ENCODE results near the gene ZNF500.
A peak's percentile ranks its signal among the peaks of the same experiment; 100 is the strongest.

The ZNF500 gene

DNA sequence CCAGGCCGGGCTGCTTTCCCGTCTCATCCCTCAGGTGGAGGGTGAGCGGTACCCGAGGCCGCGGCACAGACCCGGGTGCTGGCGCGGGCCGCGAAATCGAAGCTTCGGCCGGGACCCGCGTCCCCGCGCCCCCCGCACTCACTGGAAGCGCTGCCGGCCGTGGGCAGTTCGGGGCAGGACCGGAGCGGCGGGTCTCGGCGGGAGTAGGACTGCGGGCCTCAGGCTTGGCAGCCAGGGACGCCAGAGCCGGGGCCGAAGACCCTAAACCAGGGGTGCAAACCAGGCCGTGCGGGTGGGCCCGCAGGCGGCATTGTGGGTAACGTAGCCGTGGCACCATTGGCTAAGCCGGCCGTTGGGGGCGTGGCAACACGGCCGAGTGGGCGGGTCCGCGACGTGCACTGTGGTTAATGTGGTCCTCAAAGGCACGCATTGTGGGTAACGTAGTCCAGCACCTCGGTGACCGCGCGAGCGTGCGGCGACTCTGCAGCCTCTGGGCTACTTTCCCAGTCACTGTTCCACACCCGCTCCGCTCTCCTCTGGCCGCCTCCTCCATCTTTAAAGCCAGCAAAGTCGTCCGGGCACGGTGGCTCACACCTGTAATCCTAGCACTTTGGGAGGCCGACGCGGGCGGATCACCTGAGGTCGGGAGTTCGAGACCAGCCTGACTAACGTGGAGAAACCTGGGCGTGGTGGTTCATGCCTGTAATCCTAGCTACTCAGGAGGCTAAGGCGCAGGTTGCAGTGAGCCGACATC lies at the start of gene ZNF500:
Gene ZNF500 (minus strand): TSS at position 288 of the 754 bp plus-strand sequence. CDS start 1,184 bp downstream, outside the sequence.
- peak; percentile 84 for ATAC-seq
- DNase-seq: peak; percentile 97

- ATAC-seq (no peak), DNase-seq (no peak)
These were observed 47.7 kb upstream of the ZNF500 start for GRCh38 chr16:4814542-4815173.

DNA sequence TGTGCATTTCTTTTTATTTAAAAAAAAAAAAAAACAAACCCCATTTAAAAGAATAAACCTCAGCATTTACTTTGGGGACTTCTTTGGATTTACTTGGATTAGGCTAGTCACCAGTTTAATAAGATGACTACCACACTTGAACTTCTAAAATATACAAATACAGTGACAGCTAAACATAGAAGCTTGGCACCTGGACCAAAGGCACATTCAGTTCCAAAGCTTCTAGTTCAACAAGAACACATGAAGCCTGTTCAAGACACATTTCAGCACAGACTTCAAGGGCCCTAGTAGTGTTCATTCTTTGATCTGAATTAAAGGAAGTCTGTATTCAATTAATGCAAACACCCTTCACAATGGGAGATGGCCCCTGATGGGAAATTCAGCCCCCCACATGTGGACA lies 47.1 kb upstream of the ZNF500 start:
- no peak for DNase-seq
- no peak for ATAC-seq

- no peak for ATAC-seq
- DNase-seq: no peak
These were observed 46.5 kb upstream of the ZNF500 start for GRCh38 chr16:4813251-4814003.

GRCh38 chr16:4811773-4812172 lies 44.8 kb upstream of the ZNF500 start:
- DNase-seq (no peak), ATAC-seq (no peak)

GRCh38 chr16:4811242-4811641 lies 44.3 kb upstream of the ZNF500 start:
- ATAC-seq (no peak), DNase-seq (no peak)

DNA sequence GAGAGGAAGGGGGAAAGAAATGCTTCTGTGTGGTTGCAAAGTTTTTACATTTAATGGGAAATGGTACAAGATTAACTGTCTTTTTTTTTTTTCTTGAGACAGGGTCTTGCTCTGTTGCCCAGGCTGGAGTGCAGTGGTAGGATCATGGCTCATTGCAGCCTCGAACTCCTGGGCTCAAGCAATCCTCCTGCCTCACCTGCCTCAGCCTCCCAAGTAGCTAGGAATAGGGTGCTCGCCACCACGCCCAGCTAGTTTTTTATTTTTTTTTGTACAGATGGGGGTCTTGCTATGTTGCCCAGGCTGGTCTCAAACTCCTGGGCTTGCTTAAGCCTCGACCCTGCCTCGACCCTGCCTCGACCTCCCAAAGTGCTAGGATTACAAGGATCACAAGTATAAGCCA lies 39.3 kb upstream of the ZNF500 start:
- no peak for ATAC-seq
- DNase-seq: no peak

GRCh38 chr16:4805231-4805630 lies 38.3 kb upstream of the ZNF500 start:
- DNase-seq (no peak), ATAC-seq (no peak)

- no peak for ATAC-seq
- no peak for DNase-seq
These were observed 37.2 kb upstream of the ZNF500 start for GRCh38 chr16:4803898-4804762.

DNA sequence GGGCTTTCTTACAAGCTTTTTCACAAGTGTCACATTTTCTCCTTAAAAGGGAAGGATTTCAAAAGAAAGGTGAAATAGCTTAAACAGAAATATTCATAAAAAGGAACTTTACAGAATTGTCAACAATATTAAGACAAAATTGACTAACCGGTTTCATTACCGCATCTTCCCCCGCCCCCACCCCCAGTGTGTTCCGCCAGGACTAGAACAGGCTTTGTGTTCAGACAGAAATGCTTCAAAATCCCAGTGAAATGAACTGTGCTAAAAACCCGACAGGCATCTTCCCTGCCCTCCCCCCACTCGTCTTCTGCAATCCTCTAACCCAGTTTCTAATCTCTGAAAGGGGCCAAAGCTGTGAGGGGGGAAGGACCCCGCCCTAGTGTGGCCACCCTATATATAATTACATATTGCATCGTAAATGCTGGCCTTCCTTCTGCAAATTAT lies 36.5 kb upstream of the ZNF500 start:
- DNase-seq: no peak
- no peak for ATAC-seq

- peak; percentile 97 for ATAC-seq
- DNase-seq: peak; percentile 92
These were observed 35.8 kb upstream of the ZNF500 start for GRCh38 chr16:4802659-4803287.

GRCh38 chr16:4801962-4802658 lies 35.1 kb upstream of the ZNF500 start, which contains the start of gene ROGDI:
Gene ROGDI (minus strand): TSS chr16:4802633. CDS start chr16:4802571, 62 bp downstream.
- DNase-seq: peak; percentile 72

GRCh38 chr16:4801051-4801961 lies 34.3 kb upstream of the ZNF500 start:
- ATAC-seq (no peak), DNase-seq (no peak)

More at GRCh38 chr16:4801962-4802658, 35.1 kb upstream of the ZNF500 start, which contains the start of gene ROGDI:
- peak; percentile 57 for ATAC-seq

DNA sequence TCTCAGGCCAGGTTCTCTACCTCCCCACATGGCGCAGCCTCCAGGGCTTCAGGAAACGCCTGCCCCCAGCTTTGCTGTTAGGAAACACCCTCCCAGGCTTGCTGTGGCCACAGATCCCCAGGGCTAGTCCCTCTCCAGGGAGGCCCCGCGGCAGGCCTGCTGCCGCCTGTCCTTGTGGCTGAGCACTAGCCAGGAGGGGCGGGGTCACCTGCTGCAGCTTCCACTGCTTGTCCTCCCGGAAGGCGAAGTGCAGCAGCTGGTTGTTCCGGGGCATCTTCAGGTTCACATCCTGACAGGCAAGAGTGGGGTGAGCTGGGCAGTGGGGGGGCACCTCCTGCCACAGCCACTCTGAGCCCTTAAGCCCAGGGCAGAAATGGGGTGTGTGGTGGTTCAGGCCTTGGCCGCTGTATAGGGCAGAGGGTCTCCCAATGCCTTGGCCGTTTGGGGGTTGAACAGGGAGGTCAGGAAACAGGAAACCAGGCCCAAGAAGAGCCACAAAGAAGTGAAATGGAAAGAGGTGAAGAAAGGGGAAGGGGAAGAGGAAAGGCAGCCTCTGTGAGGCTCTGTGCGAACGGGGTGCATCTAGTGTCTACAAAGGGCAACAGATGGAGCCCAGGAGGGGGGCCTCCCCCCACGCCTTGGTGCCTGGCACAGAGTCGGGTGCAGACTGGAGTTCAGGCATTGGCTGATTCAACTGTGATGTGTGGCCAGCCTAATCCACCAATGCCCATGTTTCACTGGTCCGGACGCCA lies 33.5 kb upstream of the ZNF500 start:
- DNase-seq (no peak), ATAC-seq (no peak)

GRCh38 chr16:4799171-4799855 lies 32.4 kb upstream of the ZNF500 start:
- ATAC-seq: no peak
- DNase-seq: no peak

- DNase-seq (no peak), ATAC-seq (no peak)
These were observed 31.5 kb upstream of the ZNF500 start for GRCh38 chr16:4798456-4798855.

DNA sequence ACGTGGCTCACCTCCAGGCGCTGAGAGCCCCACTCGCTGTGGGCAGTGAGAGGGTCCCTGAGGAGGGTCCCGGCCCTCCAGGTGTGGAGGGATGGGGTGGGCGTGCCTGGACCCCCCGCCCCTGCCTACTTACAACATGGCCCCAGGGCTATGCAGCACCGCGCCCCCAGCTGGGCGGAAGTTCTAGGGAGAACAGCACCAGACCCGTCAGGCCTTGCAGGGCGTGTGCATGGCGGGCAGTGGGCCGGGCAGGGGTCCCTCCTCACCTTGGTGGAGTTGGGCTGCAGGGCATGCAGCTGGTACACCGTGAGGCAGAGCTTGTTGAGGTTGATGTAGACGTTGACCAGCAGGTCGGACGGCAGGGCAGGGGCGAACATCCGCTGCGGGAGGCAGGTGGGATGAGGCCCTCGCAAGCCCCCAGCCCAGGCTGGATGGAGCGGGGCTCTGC lies 30.9 kb upstream of the ZNF500 start:
- ATAC-seq: no peak
- no peak for DNase-seq

Measured in stimulated activated naive CD8-positive, alpha-beta T cell treated with anti-CD3 and anti-CD28 coated beads, Interleukin-15, Interleukin-2, amounts not matched to agents 100 U/mL and 50 U/mL, for 24 hours (primary cell).